ENCODE results near the gene CACNA1S. TPM values are rescaled to one million over a fixed set of nuclear protein-coding genes. Genes with fewer than 3 reads are reported as not detected.
A peak's percentile ranks its signal among the peaks of the same experiment; 100 is the strongest.

Gene CACNA1S
- total RNA-seq, 1 experiment from 2014 or later: 0.02 TPM

- ATAC-seq: no peak
These were observed 6.5 kb downstream of the CACNA1S start for GRCh38 chr1:201105688-201106087.

GRCh38 chr1:201104141-201104540 is 8.1 kb downstream of the CACNA1S start:
- Mint-ChIP-seq H3K9me3 (no peaks in the 10 kb centered on the region), H3K27ac (no peak overlapping the region), H3K27me3 (ENCODE audit: low read depth) (peaks cover 7% of the 10 kb centered on the region), H3K4me3 (no peak overlapping the region), H3K4me1 (peaks cover 8% of the 10 kb centered on the region), H3K36me3 (no peaks in the 10 kb centered on the region)
- ATAC-seq: peak; percentile 27; the same call in 1 of the 2 replicates
- ChIA-PET POLR2A (no interaction called here), CTCF (interaction anchor here (1.0 to 2.4 kb wide), 4 partner anchors 9 to 132 kb away, joined by 5 to 10 read pairs (median 6); no protein-coding TSS in a partner anchor)
- no peak for DNase-seq (ENCODE audit: low spot score)
- TF ChIP-seq ZNF512 (CRISPR knock-in tag; IDR thresholded peaks at IDR 0.05; ENCODE audit: borderline replicate concordance) (no peak), ZSCAN18 (CRISPR knock-in tag; IDR thresholded peaks at IDR 0.05) (no peak), AFF4 (CRISPR knock-in tag; IDR thresholded peaks at IDR 0.05; ENCODE audit: borderline replicate concordance) (no peak), ATF3 (CRISPR knock-in tag; conservative IDR thresholded peaks at IDR 0.05) (no peak), HMGA2 (CRISPR knock-in tag; IDR thresholded peaks at IDR 0.05) (no peak), ZNF138 (CRISPR knock-in tag; conservative IDR thresholded peaks at IDR 0.05) (no peak)

More at GRCh38 chr1:201105688-201106087, 6.5 kb downstream of the CACNA1S start:
- no peak for DNase-seq (ENCODE audit: low spot score)
- Mint-ChIP-seq H3K4me3 (no peak overlapping the region), H3K4me1 (peaks cover 8% of the 10 kb centered on the region), H3K36me3 (no peaks in the 10 kb centered on the region), H3K9me3 (no peaks in the 10 kb centered on the region), H3K27ac (no peak overlapping the region), H3K27me3 (ENCODE audit: low read depth) (peaks cover 7% of the 10 kb centered on the region)
- ChIA-PET CTCF (no interaction called here), POLR2A (no interaction called here)
- TF ChIP-seq NR1H2 (CRISPR knock-in tag; IDR thresholded peaks at IDR 0.05) (no peak), CTCF (IDR thresholded peaks at IDR 0.05) (no peak), IRF1 (CRISPR knock-in tag; IDR thresholded peaks at IDR 0.05) (no peak), NR3C1 (CRISPR knock-in tag; conservative IDR thresholded peaks at IDR 0.05; ENCODE audit: low read depth) (no peak), EMX1 (CRISPR knock-in tag; IDR thresholded peaks at IDR 0.05) (no peak), MYBL2 (CRISPR knock-in tag; IDR thresholded peaks at IDR 0.05) (no peak), HMGA2 (CRISPR knock-in tag; IDR thresholded peaks at IDR 0.05) (no peak), RELA (CRISPR knock-in tag; IDR thresholded peaks at IDR 0.05; ENCODE audit: borderline replicate concordance) (no peak), PRRX2 (CRISPR knock-in tag; IDR thresholded peaks at IDR 0.05) (no peak), AFF4 (CRISPR knock-in tag; IDR thresholded peaks at IDR 0.05; ENCODE audit: borderline replicate concordance) (no peak), NFATC4 (CRISPR knock-in tag; IDR thresholded peaks at IDR 0.05) (no peak)

All from WTC11 (cell line).